Trophoblast cell (in vitro differentiated cells and primary cell): Measurements from ENCODE around the gene ISL2.
"Not testable (repeated sequence)": the region's sequence is repeated elsewhere in the genome, so short reads cannot be mapped to it uniquely, and the experiment has no call there.

Experiments
- DNase-seq, 2 donors: peaks; one replicate each; pipeline ENCODE4 v3.0.0-alpha.2; 2016
- H2AFZ ChIP-seq: 2 replicates; pipeline ENCODE4 v1.6.1; 2013; ENCODE audit warnings: low read length, moderate library complexity, mild to moderate bottlenecking; ENCODE audit not compliant: insufficient read depth, poor library complexity
- H2AK5ac ChIP-seq: 2 replicates; pipeline ENCODE4 v1.6.1; 2013; ENCODE audit warnings: mild to moderate bottlenecking, low read length
- H2BK120ac ChIP-seq: 2 replicates; pipeline ENCODE4 v1.6.1; 2013; ENCODE audit warnings: low read length, mild to moderate bottlenecking, moderate library complexity; ENCODE audit not compliant: insufficient read depth, poor library complexity
- H2BK12ac ChIP-seq: 2 replicates; pipeline ENCODE4 v1.6.1; 2013; ENCODE audit warnings: mild to moderate bottlenecking, low read length, moderate library complexity
- H2BK5ac ChIP-seq: 2 replicates; pipeline ENCODE4 v1.6.1; 2013; ENCODE audit warnings: low read length, low read depth, moderate library complexity, mild to moderate bottlenecking; ENCODE audit not compliant: poor library complexity
- H3K14ac ChIP-seq: 2 replicates; pipeline ENCODE4 v1.6.1; 2013; ENCODE audit warnings: mild to moderate bottlenecking, low read length
- H3K18ac ChIP-seq: 2 replicates; pipeline ENCODE4 v1.6.1; 2013; ENCODE audit warnings: mild to moderate bottlenecking, low read length
- H3K23ac ChIP-seq: 2 replicates; pipeline ENCODE4 v1.6.1; 2013; ENCODE audit warnings: low read length
- H3K27ac ChIP-seq: 2 replicates; pipeline ENCODE4 v1.5.1; 2013; ENCODE audit warnings: low read depth, mild to moderate bottlenecking, inconsistent platforms, low read length, moderate library complexity
- H3K27me3 ChIP-seq: 2 replicates; pipeline ENCODE4 v1.6.1; 2013; ENCODE audit warnings: inconsistent platforms, mild to moderate bottlenecking, low read length, moderate library complexity; ENCODE audit not compliant: insufficient read depth
- H3K36me3 ChIP-seq, 2 experiments: 1 replicate in 1 of 2; 2 replicates in 1 of 2; pipeline ENCODE4 v1.6.1; 2013; ENCODE audit warnings: low read length in 2 of 2, mild to moderate bottlenecking in 2 of 2, moderate library complexity in 1 of 2; ENCODE audit not compliant: insufficient read depth in 2 of 2, control insufficient read depth in 1 of 2
- H3K4ac ChIP-seq: 2 replicates; pipeline ENCODE4 v1.6.1; 2013; ENCODE audit warnings: low read depth, mild to moderate bottlenecking, low read length, moderate library complexity
- H3K4me1 ChIP-seq, 2 experiments: 1 replicate in 1 of 2; 2 replicates in 1 of 2; pipeline ENCODE4 v1.6.1; 2013; ENCODE audit warnings: low read length in 2 of 2, mild to moderate bottlenecking in 2 of 2, moderate library complexity in 1 of 2; ENCODE audit not compliant: insufficient read depth in 2 of 2, control insufficient read depth in 1 of 2
- H3K4me2 ChIP-seq: 2 replicates; pipeline ENCODE4 v1.6.1; 2013; ENCODE audit warnings: inconsistent platforms, mild to moderate bottlenecking, low read length, moderate library complexity
- H3K4me3 ChIP-seq: 2 replicates; pipeline ENCODE4 v1.5.1; 2013; ENCODE audit warnings: mild to moderate bottlenecking, low read depth, low read length, inconsistent platforms
- H3K79me1 ChIP-seq: one replicate; pipeline ENCODE4 v1.6.1; 2013; ENCODE audit warnings: low read length
- H3K79me2 ChIP-seq: 2 replicates; pipeline ENCODE4 v1.6.1; 2013; ENCODE audit warnings: low read length, mild to moderate bottlenecking; ENCODE audit not compliant: control insufficient read depth, insufficient read depth, poor library complexity
- H3K9ac ChIP-seq: 2 replicates; pipeline ENCODE4 v1.6.1; 2013; ENCODE audit warnings: mild to moderate bottlenecking, low read length
- H3K9me3 ChIP-seq: 2 replicates; pipeline ENCODE4 v1.6.1; 2013; ENCODE audit warnings: low read depth, mild to moderate bottlenecking, control low read depth, inconsistent platforms, low read length; ENCODE audit not compliant: insufficient read depth
- H4K12ac ChIP-seq: 2 replicates; pipeline ENCODE4 v1.6.1; 2013; ENCODE audit warnings: low read depth, mild to moderate bottlenecking, low read length, moderate library complexity
- H4K8ac ChIP-seq: 2 replicates; pipeline ENCODE4 v1.6.1; 2013; ENCODE audit warnings: low read depth, mild to moderate bottlenecking, low read length, moderate library complexity
- H4K91ac ChIP-seq: one replicate; pipeline ENCODE4 v1.6.1; 2013; ENCODE audit warnings: low read depth, mild to moderate bottlenecking, low read length, moderate library complexity
- WGBS: extraction: QIAGEN DNeasy Blood & Tissue Kit; methylation state at CpG from one replicate; pipeline ENCODE4 v1.1.7; 2013; ENCODE audit warnings: missing lambda C conversion rate; ENCODE audit not compliant: insufficient read length, insufficient coverage; ENCODE audit errors: extremely low coverage; 5-methylcytosine and 5-hydroxymethylcytosine counted together

Gene ISL2

DNA sequence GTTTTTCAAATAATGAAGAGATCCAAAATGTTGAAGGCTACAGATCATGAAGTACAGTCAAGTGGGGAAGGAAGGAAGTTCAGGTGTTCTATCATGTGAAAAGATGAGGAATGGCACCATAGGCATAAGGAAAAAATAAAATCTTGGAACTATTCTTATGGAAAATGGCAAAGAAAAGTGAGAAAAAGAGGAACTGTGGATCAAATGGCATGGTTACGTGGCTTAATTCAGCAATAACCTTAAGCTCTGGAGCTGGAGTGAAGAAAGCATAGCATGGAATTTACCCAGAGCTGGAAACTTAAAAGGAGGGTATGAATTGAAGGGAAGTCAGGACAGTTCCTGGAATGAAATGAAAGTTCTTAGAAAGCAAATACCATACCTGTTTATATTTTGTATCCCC, 39.7 kb upstream of the ISL2 start:
- Histone ChIP-seq H2AFZ (no peak overlapping the region), H4K12ac (no peak overlapping the region), H3K23ac (no peak overlapping the region)

DNA sequence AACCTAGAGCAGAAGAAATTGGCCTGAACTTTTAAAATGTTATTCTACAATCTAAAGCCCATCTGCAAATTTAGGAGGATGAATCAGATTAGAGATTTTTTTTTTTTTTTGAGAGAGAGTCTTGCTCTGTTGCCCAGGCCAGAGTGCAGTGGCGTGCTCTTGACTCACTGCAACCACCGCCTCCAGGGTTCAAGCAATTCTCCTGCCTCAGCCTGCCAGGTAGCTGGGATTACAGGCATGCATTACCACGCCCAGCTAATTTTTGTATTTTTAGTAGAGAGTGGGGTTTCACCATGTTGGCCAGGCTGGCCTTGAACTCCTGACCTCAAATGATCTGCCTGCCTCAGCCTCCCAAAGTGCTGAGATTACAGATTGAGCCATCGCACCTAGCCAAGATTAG, 38.6 kb upstream of the ISL2 start:
- no CpG with 5 or more reads among the region's 4 CpGs for WGBS

More for the DNA sequence above, 39.7 kb upstream of the ISL2 start:
- Histone ChIP-seq H4K8ac (no peak overlapping the region), H3K27me3 (no peaks in the 10 kb centered on the region), H3K4ac (peak overlapping the region; percentile 55), H3K36me3 (no peaks in the 10 kb centered on the region), H2BK120ac (no peak overlapping the region), H3K18ac (no peak overlapping the region), H3K4me1 (no peaks in the 10 kb centered on the region), H3K79me2 (peaks cover 1% of the 10 kb centered on the region), H3K4me3 (no peak overlapping the region), H2BK12ac (no peak overlapping the region), H2BK5ac (no peak overlapping the region), H3K9me3 (no peaks in the 10 kb centered on the region), H3K27ac (no peak overlapping the region), H4K91ac (no peak overlapping the region), H3K9ac (no peak overlapping the region), H3K14ac (no peak overlapping the region), H3K4me2 (no peak overlapping the region), H3K79me1 (no peaks in the 10 kb centered on the region), H2AK5ac (no peak overlapping the region)
- no CpG with 5 or more reads among the region's 1 CpG for WGBS
- no peak for DNase-seq

DNA sequence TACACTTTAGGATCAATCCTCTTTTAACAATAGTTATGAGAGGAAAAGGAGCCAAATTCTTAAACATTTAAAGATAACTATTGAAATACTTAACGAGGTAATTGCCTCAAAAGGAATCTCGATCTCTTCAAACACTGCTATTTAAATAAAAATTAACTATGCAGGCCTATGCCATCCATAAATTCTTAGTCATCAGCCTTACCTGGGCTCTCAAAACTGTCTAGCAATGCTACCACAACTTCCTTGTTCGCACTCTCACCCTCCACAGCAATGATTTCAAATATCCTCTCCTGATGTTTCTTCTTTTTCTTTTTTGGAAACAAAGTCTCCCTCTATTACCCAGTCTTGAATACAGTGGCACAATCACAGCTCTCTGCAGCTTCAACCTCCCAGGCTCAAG, 37.6 kb upstream of the ISL2 start:
- no peak overlapping the region for H2BK12ac ChIP-seq
- no peak overlapping the region for H3K18ac ChIP-seq
- no peak overlapping the region for H3K4ac ChIP-seq
- H3K23ac ChIP-seq = no peak overlapping the region
- no peaks in the 10 kb centered on the region for H3K9me3 ChIP-seq
- no peak overlapping the region for H4K12ac ChIP-seq
- no peaks in the 10 kb centered on the region for H3K36me3 ChIP-seq
- no peaks in the 10 kb centered on the region for H3K27me3 ChIP-seq
- WGBS = no CpG with 5 or more reads among the region's 3 CpGs
- peaks cover 1% of the 10 kb centered on the region for H3K79me2 ChIP-seq
- no peak overlapping the region for H4K91ac ChIP-seq
- no peaks in the 10 kb centered on the region for H3K4me1 ChIP-seq
- H3K27ac ChIP-seq = no peak overlapping the region
- H2BK5ac ChIP-seq = no peak overlapping the region
- H3K79me1 ChIP-seq = no peaks in the 10 kb centered on the region
- no peak overlapping the region for H4K8ac ChIP-seq
- H3K4me3 ChIP-seq = no peak overlapping the region
- no peak overlapping the region for H3K4me2 ChIP-seq
- H3K14ac ChIP-seq = no peak overlapping the region
- no peak overlapping the region for H2AK5ac ChIP-seq
- DNase-seq = no peak
- H2AFZ ChIP-seq = no peak overlapping the region
- no peak overlapping the region for H3K9ac ChIP-seq
- no peak overlapping the region for H2BK120ac ChIP-seq

More for the DNA sequence above, 38.6 kb upstream of the ISL2 start:
- not testable (repeated sequence) for H3K23ac ChIP-seq, H3K9ac ChIP-seq, H3K14ac ChIP-seq, H3K9me3 ChIP-seq, H3K4me2 ChIP-seq, H4K12ac ChIP-seq, H3K4ac ChIP-seq, H3K79me1 ChIP-seq, H2AK5ac ChIP-seq, DNase-seq, H4K91ac ChIP-seq, H3K27me3 ChIP-seq, H3K18ac ChIP-seq, H2BK5ac ChIP-seq, H3K27ac ChIP-seq, H3K4me3 ChIP-seq, H2BK120ac ChIP-seq, H3K36me3 ChIP-seq, H3K4me1 ChIP-seq, H3K79me2 ChIP-seq, H2BK12ac ChIP-seq, H2AFZ ChIP-seq, H4K8ac ChIP-seq

DNA sequence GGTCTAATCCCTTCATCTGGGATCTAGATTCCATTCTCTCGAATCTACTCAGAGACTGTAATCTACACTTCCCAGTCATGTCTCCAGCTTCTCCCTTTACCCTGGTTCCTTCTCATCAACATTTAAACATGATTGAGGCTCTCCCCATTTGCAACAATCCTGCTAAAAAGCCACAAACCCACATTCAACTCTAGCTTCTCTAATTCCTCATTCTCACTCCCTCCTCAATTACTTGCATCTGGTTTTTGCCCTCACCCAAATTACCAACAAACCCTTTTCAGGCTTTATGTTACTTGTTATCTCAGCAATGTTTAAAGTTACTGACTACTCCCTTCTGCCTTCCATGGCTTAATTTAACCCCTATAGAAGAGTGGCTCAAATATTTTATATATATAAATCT, 36.8 kb upstream of the ISL2 start:
- no peak overlapping the region for H3K23ac ChIP-seq
- H4K8ac ChIP-seq = no peak overlapping the region
- no peaks in the 10 kb centered on the region for H3K9me3 ChIP-seq
- no peaks in the 10 kb centered on the region for H3K27me3 ChIP-seq
- no peak overlapping the region for H3K27ac ChIP-seq
- H2BK12ac ChIP-seq = no peak overlapping the region
- no peak overlapping the region for H2AK5ac ChIP-seq
- H3K36me3 ChIP-seq = no peaks in the 10 kb centered on the region
- no peak overlapping the region for H3K18ac ChIP-seq
- H3K14ac ChIP-seq = no peak overlapping the region
- H3K79me2 ChIP-seq = peaks cover 1% of the 10 kb centered on the region
- DNase-seq = no peak
- no peak overlapping the region for H2AFZ ChIP-seq
- H2BK5ac ChIP-seq = no peak overlapping the region
- H4K91ac ChIP-seq = no peak overlapping the region
- H3K9ac ChIP-seq = no peak overlapping the region
- H3K4me1 ChIP-seq = no peaks in the 10 kb centered on the region
- H3K4me2 ChIP-seq = no peak overlapping the region
- H2BK120ac ChIP-seq = no peak overlapping the region
- H4K12ac ChIP-seq = no peak overlapping the region
- H3K4ac ChIP-seq = no peak overlapping the region
- WGBS = no CpG with 5 or more reads among the region's 1 CpG
- H3K4me3 ChIP-seq = no peak overlapping the region
- H3K79me1 ChIP-seq = no peaks in the 10 kb centered on the region
